GM18507 (cell line): ENCODE results near the gene RALY.
A peak's percentile ranks its signal among the peaks of the same experiment; 100 is the strongest.

ENCODE experiments used
- DNase-seq: peaks from one replicate; pipeline ENCODE4 v3.0.0; 2011; ENCODE audit warnings: low read depth; ENCODE audit not compliant: insufficient read length; ENCODE audit errors: extremely low spot score
- FAIRE-seq: peaks from 2 replicates; lab custom pipeline; 2011; peaks lifted over from hg19 to GRCh38; lab: Jason Lieb, UNC

The RALY gene

GRCh38 chr20:33993576-33994221 lies at the start of gene RALY:
TSS of gene RALY (plus strand) at chr20:33993911. CDS start at chr20:34072075, 78,164 bp downstream.
- FAIRE-seq = no peak
- DNase-seq = peak; percentile 89

- DNase-seq (no peak), FAIRE-seq (no peak)
Measured at GRCh38 chr20:33944914-33945313, 48.8 kb upstream of the RALY start.

DNA sequence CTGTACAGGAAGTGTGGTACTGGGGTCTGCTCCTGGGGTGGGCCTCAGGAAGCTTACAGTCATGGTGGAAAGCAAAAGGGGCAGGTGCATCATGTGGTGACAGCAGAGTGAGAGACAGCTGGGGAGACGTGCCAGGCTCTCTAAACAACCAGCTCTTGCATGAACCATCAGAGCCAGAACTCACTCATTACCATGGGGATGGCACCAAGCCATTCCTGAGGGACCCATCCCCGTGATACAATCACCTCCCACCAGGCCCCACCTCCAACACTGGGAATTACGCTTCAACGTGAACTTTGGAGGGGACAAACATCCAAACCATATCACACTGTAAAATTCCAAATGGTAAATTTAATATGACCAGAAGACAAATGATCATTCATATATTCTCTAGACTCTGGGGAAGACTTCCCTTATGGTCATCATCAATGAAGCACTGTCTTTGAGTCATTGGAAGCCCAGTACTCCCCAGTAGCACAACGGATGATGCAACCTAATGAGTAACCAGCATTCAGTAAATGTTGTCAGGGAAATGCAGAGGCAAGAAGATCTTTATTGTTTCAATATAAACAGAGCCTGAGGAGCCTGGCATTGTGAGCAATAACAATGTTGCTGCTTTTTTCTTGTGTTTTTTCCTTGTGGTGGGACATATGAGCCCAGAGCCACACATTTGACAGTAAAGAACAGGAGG lies 48.2 kb upstream of the RALY start:
- DNase-seq = no peak
- no peak for FAIRE-seq

- FAIRE-seq (peak; percentile 69), DNase-seq (no peak)
Measured at GRCh38 chr20:33947709-33948295, 45.9 kb upstream of the RALY start.

DNA sequence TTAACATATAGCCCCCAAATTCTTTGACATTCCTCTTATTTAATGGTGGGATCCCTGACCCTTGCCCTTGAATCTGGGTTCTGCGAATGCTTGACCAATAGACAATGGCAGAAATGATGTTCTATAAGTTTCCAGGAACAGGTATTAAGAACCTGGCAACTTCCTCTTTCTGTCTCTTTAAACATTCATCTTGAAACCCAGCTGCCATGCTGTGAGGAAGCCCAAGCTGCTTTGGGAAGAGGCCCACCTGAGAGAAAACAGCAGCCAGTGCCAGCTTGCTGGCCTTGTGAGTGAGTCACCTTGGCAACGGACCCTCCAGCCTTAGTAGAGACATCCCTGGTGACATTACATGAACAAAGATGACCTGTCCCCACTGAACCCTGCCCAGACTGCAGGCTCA lies 45.2 kb upstream of the RALY start:
- FAIRE-seq = no peak
- no peak for DNase-seq

- no peak for DNase-seq
- no peak for FAIRE-seq
Measured at GRCh38 chr20:33951171-33951570, 42.5 kb upstream of the RALY start.

GRCh38 chr20:33954504-33954903 lies 39.2 kb upstream of the RALY start:
- FAIRE-seq = no peak
- DNase-seq = no peak

DNA sequence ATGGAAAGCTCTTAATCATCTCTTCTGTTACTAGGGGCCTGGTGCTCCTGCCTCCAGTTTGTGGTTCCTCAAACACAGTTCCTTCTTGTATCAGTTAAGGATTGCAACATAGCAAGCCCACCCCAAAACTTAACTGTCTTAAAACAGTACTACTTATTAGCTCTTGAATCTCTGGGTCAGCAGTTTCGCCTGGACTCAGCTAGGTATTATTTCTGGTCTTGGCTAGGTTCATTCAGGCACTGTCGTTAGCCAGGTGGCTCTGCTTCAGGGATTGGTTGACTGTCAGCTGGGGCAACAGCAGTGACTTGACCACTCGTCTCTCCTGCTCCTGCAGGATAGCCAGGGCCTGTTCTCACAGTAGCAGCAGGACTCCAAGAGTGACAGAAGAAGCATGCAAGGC lies 30.0 kb upstream of the RALY start:
- DNase-seq (no peak), FAIRE-seq (no peak)

GRCh38 chr20:33964441-33964840 lies 29.3 kb upstream of the RALY start:
- FAIRE-seq (no peak), DNase-seq (no peak)

GRCh38 chr20:33967126-33967525 lies 26.6 kb upstream of the RALY start:
- no peak for FAIRE-seq
- DNase-seq = no peak

DNA sequence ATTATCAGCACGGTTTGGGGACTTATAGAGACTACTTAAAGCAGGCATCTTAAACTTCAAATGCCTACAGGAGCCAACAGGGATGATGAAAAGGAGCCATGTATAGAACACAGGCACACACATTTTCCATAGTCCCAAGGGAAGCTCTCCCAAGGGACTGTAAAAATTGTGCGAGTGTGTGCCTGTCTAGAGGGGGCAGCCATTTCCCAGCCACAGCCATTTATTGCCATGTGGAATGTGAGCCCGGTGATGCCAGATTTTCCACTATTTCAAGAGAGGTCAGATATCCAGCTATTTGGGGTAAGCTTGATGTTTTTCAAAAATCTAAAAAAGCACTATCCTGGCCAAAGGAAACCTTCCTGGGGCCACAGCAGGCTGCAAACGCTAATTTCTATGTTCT lies 24.1 kb upstream of the RALY start:
- DNase-seq (no peak), FAIRE-seq (no peak)

DNA sequence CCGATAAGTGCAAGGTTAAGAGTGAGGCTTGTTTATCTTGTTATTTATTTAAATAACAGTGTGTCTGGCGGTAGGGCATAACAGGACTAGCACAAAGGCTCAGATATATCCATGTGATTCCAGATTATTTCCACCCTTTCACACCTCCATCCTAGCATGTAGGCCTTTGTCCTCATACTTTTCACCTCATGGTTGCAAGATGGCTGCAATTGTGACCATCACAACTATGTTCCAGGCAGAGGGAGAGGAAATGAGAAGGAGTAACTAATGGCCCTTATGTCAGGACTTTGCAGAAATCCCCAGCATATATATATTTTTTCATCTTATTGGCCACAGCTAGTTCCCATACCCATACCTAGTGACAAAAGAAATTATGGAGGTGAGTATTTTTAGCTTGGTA lies 23.5 kb upstream of the RALY start:
- DNase-seq (no peak), FAIRE-seq (no peak)

- no peak for FAIRE-seq
- DNase-seq = no peak
Measured at GRCh38 chr20:33971147-33971975, 22.4 kb upstream of the RALY start.

GRCh38 chr20:33976959-33977358 lies 16.8 kb upstream of the RALY start:
- FAIRE-seq (no peak), DNase-seq (no peak)

DNA sequence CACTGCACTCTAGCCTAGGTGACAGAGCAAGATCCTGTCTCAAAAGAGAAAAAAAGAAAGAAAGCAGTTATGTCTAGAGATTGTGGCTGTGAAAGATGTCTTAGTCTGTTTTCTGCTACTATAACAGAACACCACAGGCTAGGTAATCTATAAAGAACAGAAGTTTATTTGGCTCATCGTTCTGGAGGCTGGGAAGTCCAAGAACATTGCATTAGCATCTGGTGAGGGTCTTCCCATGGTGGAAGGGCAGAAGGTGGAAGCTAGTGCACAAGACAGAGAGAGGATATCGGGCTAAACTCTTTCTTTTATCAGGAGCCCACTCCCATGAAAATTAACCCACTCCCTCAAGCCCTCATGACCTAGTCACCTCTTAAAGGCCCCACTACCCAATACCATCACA lies 16.2 kb upstream of the RALY start:
- FAIRE-seq (no peak), DNase-seq (no peak)

DNA sequence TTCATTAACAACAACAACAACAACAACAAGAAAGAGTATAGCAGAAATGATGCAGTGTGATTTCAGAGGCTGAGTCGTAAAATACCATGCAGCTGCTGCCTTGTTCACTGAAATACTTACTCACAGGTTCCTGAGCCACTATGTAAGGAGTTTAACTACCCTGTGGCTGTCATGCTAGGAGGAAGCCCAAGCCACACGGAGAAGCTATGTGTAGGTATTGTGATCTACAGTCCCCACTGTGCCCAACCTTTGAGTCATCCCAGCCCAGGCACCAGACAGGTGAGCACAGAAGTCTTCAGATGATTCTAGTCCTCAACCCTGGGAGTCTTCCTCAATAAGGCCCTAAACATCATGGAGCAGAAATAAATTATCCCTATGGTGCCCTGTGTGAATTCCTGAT lies 14.6 kb upstream of the RALY start:
- no peak for FAIRE-seq
- DNase-seq = no peak

DNA sequence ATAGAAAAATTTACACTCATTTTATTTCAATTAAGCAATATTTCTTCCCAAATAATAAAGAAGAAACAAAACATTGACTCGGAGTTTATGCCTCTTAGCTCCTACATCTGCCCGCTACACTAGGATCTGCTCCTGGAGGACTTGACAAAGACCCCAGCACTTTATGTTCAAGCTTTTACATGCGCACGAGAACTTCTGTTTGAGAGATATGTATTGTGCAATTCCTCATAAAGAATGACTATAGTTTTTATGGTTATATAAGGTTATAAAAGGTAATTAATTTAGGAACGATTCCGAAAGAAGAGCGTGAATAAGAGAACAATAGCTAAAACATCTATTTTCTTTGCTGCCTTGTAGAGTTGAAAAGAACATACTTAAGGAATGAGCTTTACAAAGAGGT lies 12.4 kb upstream of the RALY start:
- no peak for FAIRE-seq

DNA sequence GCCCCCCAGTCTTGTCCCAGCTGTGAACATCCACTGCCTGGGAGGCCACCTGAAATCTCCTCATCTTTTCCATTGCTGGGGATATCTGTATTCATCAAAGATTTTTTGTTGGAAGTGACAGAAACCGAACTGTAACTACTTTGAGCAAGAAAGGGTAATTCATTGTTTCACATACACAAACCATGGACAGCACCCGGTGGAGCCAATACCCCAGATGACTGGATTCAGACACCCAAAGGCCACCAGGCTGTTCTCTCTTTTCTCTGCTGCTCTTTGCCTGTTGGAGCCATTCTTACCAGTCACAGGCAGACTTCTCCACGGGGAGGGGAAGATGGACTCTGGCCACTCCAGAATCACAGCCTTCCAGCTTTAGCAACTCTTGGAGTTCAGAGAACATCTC lies 11.7 kb upstream of the RALY start:
- no peak for DNase-seq
- FAIRE-seq = no peak

More for the DNA sequence above, 12.4 kb upstream of the RALY start:
- DNase-seq = no peak

GRCh38 chr20:33983371-33983770 lies 10.3 kb upstream of the RALY start:
- no peak for FAIRE-seq
- DNase-seq = no peak

GRCh38 chr20:33984182-33984719 lies 9.5 kb upstream of the RALY start:
- DNase-seq (no peak), FAIRE-seq (no peak)
